GM18861 (cell line): Measurements from ENCODE around the gene SHC1.

ENCODE experiments used
- ATAC-seq: cut with Tn5 transposase; IDR thresholded peaks from one replicate; pipeline ENCODE4 v1.9.1; 2021; ENCODE audit not compliant: unreplicated experiment

The SHC1 gene

GRCh38 chr1:154959426-154959780 is 11.1 kb downstream of the SHC1 start:
- no peak for ATAC-seq

- ATAC-seq = no peak
These were observed 11.7 kb downstream of the SHC1 start for GRCh38 chr1:154958681-154959425.

GRCh38 chr1:154958036-154958435 is 12.5 kb downstream of the SHC1 start:
- ATAC-seq = no peak

- no peak for ATAC-seq
These were observed 13.4 kb downstream of the SHC1 start for GRCh38 chr1:154957091-154957657.

- ATAC-seq = no peak
These were observed 14.0 kb downstream of the SHC1 start for GRCh38 chr1:154956544-154956941.

GRCh38 chr1:154955718-154956543 is 14.6 kb downstream of the SHC1 start, which contains the start of gene PBXIP1:
Gene PBXIP1 (minus strand): TSS chr1:154956099. CDS start chr1:154953721, 2,378 bp downstream.
- ATAC-seq = peak; percentile 58

- ATAC-seq = no peak
These were observed 15.4 kb downstream of the SHC1 start for GRCh38 chr1:154955039-154955717.

GRCh38 chr1:154954541-154954940 is 16.0 kb downstream of the SHC1 start:
- ATAC-seq = no peak

- no peak for ATAC-seq
These were observed 16.9 kb downstream of the SHC1 start for GRCh38 chr1:154953611-154954038.

- ATAC-seq = no peak
These were observed 17.9 kb downstream of the SHC1 start for GRCh38 chr1:154952664-154953063.

- no peak for ATAC-seq
These were observed 18.5 kb downstream of the SHC1 start for GRCh38 chr1:154951901-154952657.

GRCh38 chr1:154948079-154948478 is 22.5 kb downstream of the SHC1 start:
- ATAC-seq = no peak

GRCh38 chr1:154945962-154946850 is 24.3 kb downstream of the SHC1 start:
- ATAC-seq = no peak

- ATAC-seq = no peak
These were observed 25.2 kb downstream of the SHC1 start for GRCh38 chr1:154945160-154945961.

GRCh38 chr1:154944401-154945159 is 26.0 kb downstream of the SHC1 start:
- no peak for ATAC-seq

- no peak for ATAC-seq
These were observed 26.7 kb downstream of the SHC1 start for GRCh38 chr1:154943649-154944400.

- no peak for ATAC-seq
These were observed 29.1 kb downstream of the SHC1 start for GRCh38 chr1:154941333-154942013.
